Mucosa of descending colon (tissue), 3 donors: Measurements from ENCODE around the gene CCR7. TPM values are rescaled to one million over a fixed set of nuclear protein-coding genes. Genes with fewer than 3 reads are reported as not detected.

Experiments
- ATAC-seq: fragments of 200-7000 bp; cut with Tn5 transposase; one replicate; pipeline ENCODE4 v1.9.1; 2020; ENCODE audit warnings: mild to moderate bottlenecking, moderate library complexity
- DNase-seq, 3 donors: peaks; one replicate each; pipeline ENCODE4 v3.0.0-alpha.2; 2020
- H3K36me3 ChIP-seq: fragments of 200-600 bp; one replicate; pipeline ENCODE4 v1.8.0; 2021; ENCODE audit warnings: low read depth, mild to moderate bottlenecking
- H3K4me1 ChIP-seq: fragments of 200-600 bp; one replicate; pipeline ENCODE4 v1.8.0; 2021; ENCODE audit warnings: low read depth, mild to moderate bottlenecking
- H3K4me3 ChIP-seq: fragments of 200-600 bp; one replicate; pipeline ENCODE4 v1.8.0; 2021; ENCODE audit warnings: mild to moderate bottlenecking
- H3K9me3 ChIP-seq: fragments of 200-600 bp; one replicate; pipeline ENCODE4 v1.8.0; 2021; ENCODE audit warnings: mild to moderate bottlenecking
- CTCF ChIP-seq: fragments of 200-600 bp; IDR thresholded peaks from one replicate; pipeline ENCODE4 v1.8.0; 2022; ENCODE audit warnings: antibody characterized with exemption, mild to moderate bottlenecking
- intact Hi-C, 2 donors: fragments of 100-400 bp; cut with DNase I in 1 of 2; cut with micrococcal nuclease in 1 of 2; formaldehyde crosslinking; loops; one replicate each; pipeline versions ENCODE4 v1.11.0 to v1.11.1; 2022; cut with DNase I, micrococcal nuclease
- total RNA-seq, 3 donors: library from RNA; stranded (reverse); fragmentation: NEBNext Ultra II Directional in 2 of 3; extraction: Animal tissue kit (Norgen Biotek cat#: 25700) in 2 of 3; gene quantifications; one replicate each; pipeline versions ENCODE4 v1.2.1 to v1.2.4, GENCODE V29; 2021 to 2023
- donor health status: DM: no; HTN: no; CAD: no; lungs with moderate emphysema.
- donor health status: DM: no; HTN: no; CAD: no.
- donor health status: DM: no; HTN: yes; CAD: no.

The CCR7 gene
- total RNA-seq, 3 donors from 2014 or later: 0.44 to 3.2 (median 0.87) TPM

- no peak for TF ChIP-seq CTCF
- intact Hi-C loops: no loop called here
- Histone ChIP-seq H3K4me1 (no peaks in the 10 kb centered on the region), H3K36me3 (no peaks in the 10 kb centered on the region), H3K4me3 (no peak overlapping the region), H3K9me3 (no peaks in the 10 kb centered on the region)
- no peak for ATAC-seq
- DNase-seq: no peak
Measured at GRCh38 chr17:40556198-40556661, 9.0 kb downstream of the CCR7 start.

GRCh38 chr17:40555296-40556190, 9.7 kb downstream of the CCR7 start:
- intact Hi-C loops: no loop called here
- no peak for TF ChIP-seq CTCF
- Histone ChIP-seq H3K36me3 (no peaks in the 10 kb centered on the region), H3K4me3 (no peak overlapping the region), H3K9me3 (no peaks in the 10 kb centered on the region), H3K4me1 (no peaks in the 10 kb centered on the region)
- DNase-seq (no peak), ATAC-seq (no peak)

GRCh38 chr17:40554646-40555295, 10.5 kb downstream of the CCR7 start:
- DNase-seq: peak in 1 of 3 donors; percentile 3
- ATAC-seq: no peak
- intact Hi-C loops: no loop called here
- no peak for TF ChIP-seq CTCF
- Histone ChIP-seq H3K36me3 (no peaks in the 10 kb centered on the region), H3K9me3 (no peaks in the 10 kb centered on the region), H3K4me1 (no peaks in the 10 kb centered on the region), H3K4me3 (no peak overlapping the region)

- ATAC-seq (peak; percentile 17), DNase-seq (peak in 2 of 3 donors; percentile 27 to 73)
- H3K4me1 ChIP-seq: peaks cover 3% of the 10 kb centered on the region
- H3K36me3 ChIP-seq: no peaks in the 10 kb centered on the region
- TF ChIP-seq CTCF: no peak
- intact Hi-C loops: no loop called here
- H3K9me3 ChIP-seq: no peaks in the 10 kb centered on the region
- no peak overlapping the region for H3K4me3 ChIP-seq
Measured at GRCh38 chr17:40553694-40554534, 11.4 kb downstream of the CCR7 start.

GRCh38 chr17:40552806-40553693, 12.2 kb downstream of the CCR7 start:
- DNase-seq (no peak), ATAC-seq (no peak)
- H3K4me3 ChIP-seq: no peak overlapping the region
- peaks cover 11% of the 10 kb centered on the region for H3K4me1 ChIP-seq
- no peak for TF ChIP-seq CTCF
- no peaks in the 10 kb centered on the region for H3K9me3 ChIP-seq
- intact Hi-C loops: no loop called here
- no peaks in the 10 kb centered on the region for H3K36me3 ChIP-seq
